PFSK-1 (cell line): ENCODE measurements around the gene SMIM44.

Source experiments
- SIN3A ChIP-seq: IDR thresholded peaks from 2 replicates; pipeline ENCODE4 v1.6.1; 2012; ENCODE audit warnings: mild to moderate bottlenecking, low read length, moderate library complexity, borderline replicate concordance; ENCODE audit not compliant: insufficient read depth
- TAF1 ChIP-seq: IDR thresholded peaks from 2 replicates; pipeline ENCODE4 v1.6.1; 2012; ENCODE audit warnings: low read length, control low read depth, borderline replicate concordance; ENCODE audit not compliant: insufficient read depth

GRCh38 chr19:3493651-3494050, 10.4 kb upstream of the SMIM44 start:
- TF ChIP-seq SIN3A (no peak), TAF1 (no peak)
